ENCODE results near the gene UBXN11.
"Not testable (repeated sequence)": the region's sequence is repeated elsewhere in the genome, so short reads cannot be mapped to it uniquely, and the experiment has no call there.

Gene UBXN11

GRCh38 chr1:26336477-26337205 lies 30.2 kb upstream of the UBXN11 start:
- FAIRE-seq, result no peak

GRCh38 chr1:26335774-26336476 lies 29.5 kb upstream of the UBXN11 start:
- FAIRE-seq, result no peak

GRCh38 chr1:26333312-26333711 lies 26.9 kb upstream of the UBXN11 start:
- FAIRE-seq, result not testable (repeated sequence)

- FAIRE-seq, result no peak
Measured at GRCh38 chr1:26330276-26330675, 23.8 kb upstream of the UBXN11 start.

GRCh38 chr1:26329380-26329779 lies 22.9 kb upstream of the UBXN11 start:
- FAIRE-seq, result not testable (repeated sequence)

GRCh38 chr1:26328597-26328996 lies 22.2 kb upstream of the UBXN11 start:
- FAIRE-seq, result no peak

- FAIRE-seq, result no peak
Measured at GRCh38 chr1:26327956-26328362, 21.5 kb upstream of the UBXN11 start.

- FAIRE-seq, result no peak
Measured at GRCh38 chr1:26324550-26324949, 18.1 kb upstream of the UBXN11 start.

- FAIRE-seq, result no peak
Measured at GRCh38 chr1:26323382-26323781, 16.9 kb upstream of the UBXN11 start.

GRCh38 chr1:26322042-26322331 lies 15.6 kb upstream of the UBXN11 start:
- FAIRE-seq, result no peak

GRCh38 chr1:26321315-26322041 lies 15.0 kb upstream of the UBXN11 start:
- FAIRE-seq, result peak; percentile 80

- no peak for FAIRE-seq
Measured at GRCh38 chr1:26320896-26321295, 14.5 kb upstream of the UBXN11 start.

GRCh38 chr1:26318338-26319064 lies 12.1 kb upstream of the UBXN11 start:
- FAIRE-seq, result no peak

- no peak for FAIRE-seq
Measured at GRCh38 chr1:26317612-26318337, 11.3 kb upstream of the UBXN11 start, which contains the start of gene CD52. TSS of gene CD52 (plus strand) at chr1:26317958. CDS start at chr1:26318018, 60 bp downstream.

GRCh38 chr1:26317146-26317545 lies 10.7 kb upstream of the UBXN11 start:
- no peak for FAIRE-seq

- FAIRE-seq, result no peak
Measured at GRCh38 chr1:26315874-26316850, 9.7 kb upstream of the UBXN11 start.

GRCh38 chr1:26314501-26314900 lies 8.1 kb upstream of the UBXN11 start:
- FAIRE-seq, result no peak

- FAIRE-seq, result not testable (repeated sequence)
Measured at GRCh38 chr1:26307966-26308899, 1.8 kb upstream of the UBXN11 start.

- FAIRE-seq, result no peak
Measured at GRCh38 chr1:26307363-26307781, 936 bp upstream of the UBXN11 start.
